Stomach (tissue), 9 donors: ENCODE results near the gene MRPL43. TPM values are rescaled to one million over a fixed set of nuclear protein-coding genes. Genes with fewer than 3 reads are reported as not detected.
A peak's percentile ranks its signal among the peaks of the same experiment; 100 is the strongest.

Source experiments
- DNase-seq, 2 donors: peaks; one replicate each; pipeline versions ENCODE4 v3.0.0 to v3.0.0-alpha.2; 2013 to 2019
- H3K27ac ChIP-seq, 5 donors: fragments of 200-600 bp in 4 of 5; sonication (generic) in 4 of 5; one replicate each; pipeline ENCODE4 v1.5.1; 2013 to 2019; ENCODE audit warnings: mild to moderate bottlenecking in 1 of 5, moderate library complexity in 1 of 5
- H3K27me3 ChIP-seq, 3 donors: fragments of 200-600 bp; sonication (generic); one replicate each; pipeline ENCODE4 v1.5.1; 2017 to 2019; ENCODE audit warnings: mixed run types in 1 of 3
- H3K36me3 ChIP-seq, 4 donors: fragments of 200-600 bp; sonication (generic); 1 replicate in 3 of 4; 2 replicates in 1 of 4; pipeline ENCODE4 v1.5.1; 2016 to 2019
- H3K4me1 ChIP-seq, 4 donors: fragments of 200-600 bp; sonication (generic); one replicate each; pipeline ENCODE4 v1.5.1; 2016 to 2019
- H3K4me3 ChIP-seq, 4 donors: fragments of 200-600 bp; sonication (generic) in 3 of 4; one replicate each; pipeline ENCODE4 v1.5.1; 2016 to 2019; ENCODE audit warnings: mild to moderate bottlenecking in 1 of 4
- H3K9me3 ChIP-seq, 4 donors: fragments of 200-600 bp; sonication (generic); one replicate each; pipeline ENCODE4 v1.5.1; 2016 to 2019
- CTCF ChIP-seq, 7 experiments: fragments of 450-650 bp in 4 of 7; fragments of 200-600 bp in 3 of 7; sonication (generic) in 3 of 7; IDR thresholded peaks; one replicate each; pipeline ENCODE4 v1.5.1; 2016 to 2019; ENCODE audit warnings: antibody characterized with exemption in 7 of 7, control low read depth in 2 of 7, mild to moderate bottlenecking in 1 of 7
- EP300 ChIP-seq: sonication (generic); formaldehyde crosslinking; IDR thresholded peaks from one replicate; pipeline ENCODE4 v1.6.1; 2017; ENCODE audit warnings: antibody characterized with exemption
- POLR2A ChIP-seq, 4 donors: fragments of 450-650 bp; IDR thresholded peaks; one replicate each; pipeline ENCODE4 v1.6.1; 2016; ENCODE audit warnings: antibody characterized with exemption in 4 of 4, control low read depth in 2 of 4, mild to moderate bottlenecking in 1 of 4, moderate library complexity in 1 of 4
- POLR2AphosphoS5 ChIP-seq, 3 donors: sonication (generic); formaldehyde crosslinking; IDR thresholded peaks; one replicate each; pipeline ENCODE4 v1.6.1; 2016; ENCODE audit warnings: antibody characterized with exemption in 3 of 3
- WGBS, 5 donors: extraction: QIAGEN DNeasy Blood & Tissue Kit in 3 of 5; methylation state at CpG; one replicate each; pipeline versions ENCODE4 v1.1.5 to v1.1.7; 2013 to 2018; 5-methylcytosine and 5-hydroxymethylcytosine counted together
- intact Hi-C: fragments of 100-400 bp; cut with DNase I; formaldehyde crosslinking; loops from one replicate; pipeline ENCODE4 v1.15.1; 2023; ENCODE audit warnings: low total_unique reads
- polyA plus RNA-seq, 3 donors: library from polyadenylated mRNA; stranded (reverse); fragments of 200-250 nt; gene quantifications; one replicate each; pipeline ENCODE4 v1.2.3, GENCODE V29; 2013
- total RNA-seq, 5 donors: library from RNA; depleted of rRNA; stranded (reverse); fragments of >200 nt; gene quantifications; one replicate each; pipeline versions ENCODE4 v1.1.0 to v1.2.3, GENCODE V29; 2014 to 2016
- donor health status: healthy with polysubstance abuse.
- donor health status: Bipolar disorder and iron deficiency.
- donor health status: healthy.

MRPL43 gene
- total and polyA plus RNA-seq, 8 donors: 29.9 to 243 (median 95.7) TPM

GRCh38 chr10:101000915-101001658 is 13.8 kb upstream of the MRPL43 start:
- peaks cover 21 to 38% (median 37%) of the 10 kb centered on the region in 4 donors for H3K36me3 ChIP-seq
- 18 to 36% (median 27%) methylated on average over 12 of the region's 12 CpGs for WGBS, 5 donors
- DNase-seq: peak; percentile 71 to 93
- intact Hi-C loops: no loop called here
- H3K4me3 ChIP-seq: peak overlapping the region; percentile 68 to 89 (median 88)
- peak overlapping the region; percentile 97 to 100 (median 100) for H3K27ac ChIP-seq
- H3K4me1 ChIP-seq: peaks cover 44 to 78% (median 62%) of the 10 kb centered on the region in 4 donors
- no peaks in the 10 kb centered on the region for H3K9me3 ChIP-seq
- H3K27me3 ChIP-seq: no peaks in the 10 kb centered on the region
- TF ChIP-seq POLR2AphosphoS5 (IDR thresholded peaks at IDR 0.05) (peak; percentile 92 to 97 (median 95)), CTCF (IDR thresholded peaks at IDR 0.05) (no peak), EP300 (peak; percentile 32), POLR2A (IDR thresholded peaks at IDR 0.05) (no peak)

GRCh38 chr10:101000127-101000914 is 13.0 kb upstream of the MRPL43 start:
- intact Hi-C loops: no loop called here
- Histone ChIP-seq H3K4me1 (peaks cover 45 to 81% (median 62%) of the 10 kb centered on the region in 4 donors), H3K27me3 (no peaks in the 10 kb centered on the region), H3K36me3 (peaks cover 14 to 30% (median 30%) of the 10 kb centered on the region in 4 donors), H3K27ac (peak overlapping the region; percentile 97 to 100 (median 100)), H3K4me3 (peak overlapping the region; percentile 68 to 89 (median 88)), H3K9me3 (no peaks in the 10 kb centered on the region)
- DNase-seq: peak; percentile 49 to 72
- 5 to 14% (median 10%) methylated on average over 18 to 19 of the region's 19 CpGs for WGBS, 5 donors
- TF ChIP-seq EP300 (no peak), POLR2AphosphoS5 (IDR thresholded peaks at IDR 0.05) (no peak), CTCF (IDR thresholded peaks at IDR 0.05) (no peak), POLR2A (IDR thresholded peaks at IDR 0.05) (no peak)

DNA sequence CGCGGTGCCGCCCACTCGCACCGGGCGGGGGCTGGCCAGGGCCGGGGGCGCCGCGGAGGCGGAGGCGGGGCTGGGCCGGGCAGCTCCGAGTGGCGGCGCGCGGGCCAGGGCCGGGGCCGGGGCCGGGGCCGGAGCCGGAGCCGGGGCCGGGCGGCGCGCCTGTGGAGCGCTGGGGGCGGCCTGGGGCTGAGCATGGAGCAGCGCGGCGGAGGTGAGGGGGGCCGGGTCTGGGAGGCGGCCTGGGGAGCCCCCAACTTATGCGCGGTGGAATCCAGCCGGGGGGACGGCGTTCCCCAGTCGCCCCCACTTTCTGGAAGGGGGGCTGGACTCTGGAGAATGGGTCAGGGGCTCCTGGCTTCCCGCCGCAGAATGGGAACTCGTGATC is 12.4 kb upstream of the MRPL43 start, which contains the start of gene LZTS2:
LZTS2 (plus strand) TSS at position 67 of the 385 bp plus-strand sequence. CDS start 2,731 bp downstream, outside the sequence.
- Histone ChIP-seq H3K4me1 (peaks cover 45 to 79% (median 62%) of the 10 kb centered on the region in 4 donors), H3K27me3 (no peaks in the 10 kb centered on the region), H3K4me3 (peak within 1 kb of the TSS; percentile 68 to 89 (median 88)), H3K27ac (peak within 1 kb of the TSS; percentile 97 to 100 (median 100)), H3K9me3 (no peaks in the 10 kb centered on the region), H3K36me3 (peaks cover 13 to 25% (median 24%) of the 10 kb centered on the region in 4 donors)
- intact Hi-C loops: no loop called here
- DNase-seq: no peak
- TF ChIP-seq POLR2AphosphoS5 (IDR thresholded peaks at IDR 0.05): no peak
- no peak for TF ChIP-seq EP300
- WGBS, 5 donors: 2 to 7% (median 3%) methylated on average over 6 to 44 of the region's 44 CpGs

DNA sequence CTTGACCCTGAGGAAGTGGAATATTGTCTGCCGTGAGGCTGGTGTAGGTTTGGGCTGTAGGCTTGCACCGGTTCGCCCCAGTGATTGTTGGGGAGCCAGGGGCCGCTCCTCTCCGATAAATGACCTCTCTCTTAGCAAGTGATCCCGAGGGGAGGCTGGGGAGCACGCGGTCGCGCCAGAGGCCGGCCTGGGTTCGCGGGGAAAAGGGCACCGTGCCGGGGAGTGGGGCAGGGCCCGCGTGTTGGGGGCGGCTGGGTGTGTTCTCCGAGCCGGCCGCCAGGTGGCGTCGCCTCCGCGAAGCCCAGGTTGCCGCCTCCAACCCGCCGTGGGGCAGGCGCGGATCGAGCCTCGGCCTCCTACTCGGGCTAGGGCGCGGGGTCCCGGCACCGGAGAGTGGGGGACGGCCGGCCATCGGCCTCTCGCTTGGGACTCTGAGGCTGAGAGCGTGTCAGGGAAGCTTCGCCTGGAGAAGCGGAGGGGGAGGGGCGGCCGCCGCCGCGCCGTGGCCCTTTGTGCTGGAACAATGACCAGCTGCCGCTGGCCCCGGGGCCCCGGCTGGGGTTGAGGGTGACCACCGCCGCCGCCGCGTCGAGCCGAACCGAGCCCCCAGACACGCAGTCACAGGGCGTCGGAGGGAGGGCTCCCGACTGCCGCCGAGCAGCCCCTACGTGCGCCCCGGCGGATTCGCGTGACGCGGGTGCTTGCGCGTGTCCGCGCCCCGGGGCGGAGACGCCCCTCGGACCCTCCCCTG is 11.9 kb upstream of the MRPL43 start:
- DNase-seq: peak; percentile 82 to 95
- no peak for TF ChIP-seq POLR2A (IDR thresholded peaks at IDR 0.05)
- TF ChIP-seq POLR2AphosphoS5 (IDR thresholded peaks at IDR 0.05): peak; percentile 68 to 87 (median 86)
- peak in 6 of 7 experiments; percentile 24 to 99 (median 94) for TF ChIP-seq CTCF (IDR thresholded peaks at IDR 0.05)
- no peak for TF ChIP-seq EP300
- H3K36me3 ChIP-seq: peaks cover 11 to 19% (median 18%) of the 10 kb centered on the region in 4 donors
- intact Hi-C loops: no loop called here
- H3K9me3 ChIP-seq: no peaks in the 10 kb centered on the region
- H3K4me3 ChIP-seq: peak overlapping the region; percentile 68 to 89 (median 88)
- H3K27me3 ChIP-seq: no peaks in the 10 kb centered on the region
- H3K4me1 ChIP-seq: peaks cover 45 to 74% (median 60%) of the 10 kb centered on the region in 4 donors
- 0 to 1% (median 0%) methylated on average over 54 to 83 of the region's 83 CpGs for WGBS, 5 donors
- peak overlapping the region; percentile 97 to 100 (median 100) for H3K27ac ChIP-seq
